Adrenal gland (tissue), 12 donors: ENCODE results near the gene UGT1A9. TPM values are rescaled to one million over a fixed set of nuclear protein-coding genes. Genes with fewer than 3 reads are reported as not detected.

Experiments
- DNase-seq, 7 donors: peaks; one replicate each; pipeline ENCODE4 v3.0.0-alpha.2; 2019 to 2020
- H3K27ac ChIP-seq, 5 donors: fragments of 200-600 bp; sonication (generic) in 4 of 5; 1 replicate in 3 of 5; 2 replicates in 2 of 5; pipeline versions ENCODE4 v1.5.1 to v1.8.0; 2016 to 2020; ENCODE audit warnings: mild to moderate bottlenecking in 1 of 5
- H3K27me3 ChIP-seq: fragments of 200-600 bp; 2 replicates; pipeline ENCODE4 v1.8.0; 2021
- H3K36me3 ChIP-seq, 2 donors: fragments of 200-600 bp; replicated peaks in 1 of 2; 1 replicate in 1 of 2; 2 replicates in 1 of 2; pipeline versions ENCODE4 v1.5.1 to v1.8.0; 2018 to 2022
- H3K4me1 ChIP-seq, 2 donors: fragments of 200-600 bp; replicated peaks in 1 of 2; 1 replicate in 1 of 2; 2 replicates in 1 of 2; pipeline versions ENCODE4 v1.5.1 to v1.8.0; 2018 to 2021
- H3K4me3 ChIP-seq, 4 donors: fragments of 200-600 bp; sonication (generic) in 3 of 4; one replicate each; pipeline ENCODE4 v1.5.1; 2016 to 2018
- H3K9me3 ChIP-seq, 3 donors: fragments of 200-600 bp; sonication (generic) in 1 of 3; replicated peaks in 1 of 3; 1 replicate in 2 of 3; 2 replicates in 1 of 3; pipeline versions ENCODE4 v1.5.1 to v1.8.0; 2016 to 2021
- CTCF ChIP-seq, 6 experiments: fragments of 450-650 bp in 4 of 6; fragments of 200-600 bp in 2 of 6; sonication (generic) in 1 of 6; IDR thresholded peaks; 1 replicate in 5 of 6; 2 replicates in 1 of 6; pipeline versions ENCODE4 v1.5.1 to v1.8.0; 2016 to 2021; ENCODE audit warnings: antibody characterized with exemption in 6 of 6, mild to moderate bottlenecking in 2 of 6, moderate library complexity in 1 of 6
- POLR2A ChIP-seq, 2 donors: fragments of 450-650 bp; IDR thresholded peaks; one replicate each; pipeline ENCODE4 v1.6.1; 2017; ENCODE audit warnings: antibody characterized with exemption in 2 of 2, mild to moderate bottlenecking in 2 of 2, moderate library complexity in 1 of 2
- WGBS, 4 donors: extraction: QIAGEN DNeasy Blood & Tissue Kit in 2 of 4; methylation state at CpG; one replicate each; pipeline versions ENCODE4 v1.1.5 to v1.1.7; 2013 to 2017; 5-methylcytosine and 5-hydroxymethylcytosine counted together
- intact Hi-C, 2 donors: fragments of 100-400 bp; cut with DNase I; formaldehyde crosslinking; loops; one replicate each; pipeline versions ENCODE4 v1.14.1 to v1.15.0; 2022 to 2023
- polyA plus RNA-seq, 3 donors: library from polyadenylated mRNA; stranded (reverse); fragments of 200-250 nt in 2 of 3; fragments of 350-450 nt in 1 of 3; fragmentation: Illumina TruSeq in 1 of 3; extraction: RNeasy Lipid Tissue Mini Kit (QIAGEN cat#74804) in 1 of 3; gene quantifications; one replicate each; pipeline ENCODE4 v1.2.3, GENCODE V29; 2013 to 2014
- total RNA-seq, 9 donors: library from RNA; depleted of rRNA in 4 of 9; stranded (reverse); fragments of >200 nt in 4 of 9; fragments of 120-200 nt in 1 of 9; fragmentation: NEBNext Ultra II Directional in 1 of 9; extraction: Animal tissue kit (Norgen Biotek cat#: 25700) in 1 of 9; gene quantifications; one replicate each; pipeline versions ENCODE4 v1.1.0 to v1.2.4, GENCODE V29; 2013 to 2023
- donor health status: healthy with polysubstance abuse.
- donor health status: Bipolar disorder and iron deficiency.
- donor health status: DM: yes; HTN: yes; CAD: no.
- donor health status: DM: no; HTN: no; CAD: no.
- donor health status: DM: no; HTN: no; CAD: no.
- donor health status: DM: yes; HTN: yes; CAD: no.

Gene UGT1A9
- total and polyA plus RNA-seq, 12 donors: not detected

DNA sequence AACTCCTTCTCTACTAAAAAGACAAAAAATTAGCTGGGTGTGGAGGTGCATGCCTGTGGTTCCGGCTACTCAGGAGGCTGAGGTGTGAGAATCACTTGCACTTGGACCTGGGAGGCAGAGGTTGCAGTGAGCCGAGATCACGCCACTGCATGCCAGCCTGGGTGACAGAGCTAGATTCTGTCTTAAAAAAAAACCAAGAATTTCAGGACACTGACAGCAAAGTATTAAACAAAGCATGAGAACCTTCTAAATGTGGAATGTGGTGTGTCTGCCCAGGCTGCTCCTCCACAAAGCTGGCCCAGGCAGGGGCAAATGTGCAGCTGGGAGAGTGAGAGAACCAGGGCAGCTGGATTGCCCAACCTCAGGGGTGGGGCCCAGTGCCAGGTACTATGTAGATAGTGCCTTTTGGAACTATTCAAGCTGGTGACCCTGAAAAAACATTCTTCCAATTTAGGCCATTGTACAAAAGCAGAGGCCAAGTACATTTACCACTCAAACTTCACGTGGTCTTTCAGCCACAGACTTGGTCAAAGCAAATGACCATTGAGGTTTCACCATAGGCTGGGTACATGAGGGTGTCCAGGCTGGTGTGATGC, 34.3 kb downstream of the UGT1A9 start:
- intact Hi-C loops: no loop called here
- Histone ChIP-seq H3K27ac (no peak overlapping the region), H3K36me3 (no peaks in the 10 kb centered on the region), H3K9me3 (no peaks in the 10 kb centered on the region), H3K4me3 (no peak overlapping the region), H3K4me1 (no peaks in the 10 kb centered on the region), H3K27me3 (peaks cover 12% of the 10 kb centered on the region)
- DNase-seq: peak in 6 of 7 donors; percentile 17 to 75 (median 64)
- 61 to 68% (median 66%) methylated on average over 4 of the region's 4 CpGs for WGBS, 4 donors
- TF ChIP-seq CTCF (IDR thresholded peaks at IDR 0.05) (no peak), POLR2A (IDR thresholded peaks at IDR 0.05) (no peak)

GRCh38 chr2:233706720-233707119, 35.0 kb downstream of the UGT1A9 start:
- no peak for DNase-seq
- H3K4me1 ChIP-seq: no peaks in the 10 kb centered on the region
- WGBS, 4 donors: 33 to 96% (median 66%) methylated on average over 1 of the region's 1 CpG
- H3K36me3 ChIP-seq: no peaks in the 10 kb centered on the region
- intact Hi-C loops: no loop called here
- peaks cover 12% of the 10 kb centered on the region for H3K27me3 ChIP-seq
- H3K9me3 ChIP-seq: no peaks in the 10 kb centered on the region
- H3K27ac ChIP-seq: no peak overlapping the region
- TF ChIP-seq POLR2A (IDR thresholded peaks at IDR 0.05): no peak
- no peak for TF ChIP-seq CTCF (IDR thresholded peaks at IDR 0.05)
- no peak overlapping the region for H3K4me3 ChIP-seq

GRCh38 chr2:233707940-233708644, 36.4 kb downstream of the UGT1A9 start:
- Histone ChIP-seq H3K27me3 (peaks cover 19% of the 10 kb centered on the region), H3K4me1 (no peaks in the 10 kb centered on the region), H3K4me3 (no peak overlapping the region), H3K27ac (no peak overlapping the region), H3K9me3 (no peaks in the 10 kb centered on the region), H3K36me3 (no peaks in the 10 kb centered on the region)
- TF ChIP-seq POLR2A (IDR thresholded peaks at IDR 0.05): no peak
- no peak for TF ChIP-seq CTCF (IDR thresholded peaks at IDR 0.05)
- 73 to 78% (median 74%) methylated on average over 10 of the region's 10 CpGs for WGBS, 4 donors
- DNase-seq: no peak
- intact Hi-C loops: no loop called here

- Histone ChIP-seq H3K4me3 (no peak overlapping the region), H3K4me1 (no peaks in the 10 kb centered on the region), H3K36me3 (no peaks in the 10 kb centered on the region), H3K27ac (no peak overlapping the region), H3K27me3 (peaks cover 19% of the 10 kb centered on the region), H3K9me3 (no peaks in the 10 kb centered on the region)
- intact Hi-C loops: no loop called here
- WGBS, 4 donors: 52 to 73% (median 72%) methylated on average over 5 of the region's 5 CpGs
- no peak for TF ChIP-seq CTCF (IDR thresholded peaks at IDR 0.05)
- TF ChIP-seq POLR2A (IDR thresholded peaks at IDR 0.05): no peak
- no peak for DNase-seq
Measured at GRCh38 chr2:233708942-233709341, 37.2 kb downstream of the UGT1A9 start.
